Activated CD8-positive, alpha-beta memory T cell treated with anti-CD3 and anti-CD28 coated beads, Interleukin-2, amount 50 U/mL, for 4 hours (primary cell): Measurements from ENCODE around the gene CRAT.
"Not testable (repeated sequence)": the region's sequence is repeated elsewhere in the genome, so short reads cannot be mapped to it uniquely, and the experiment has no call there.

Experiments
- DNase-seq: peaks from one replicate; pipeline ENCODE4 v3.0.0-alpha.2; 2020

Gene CRAT

DNA sequence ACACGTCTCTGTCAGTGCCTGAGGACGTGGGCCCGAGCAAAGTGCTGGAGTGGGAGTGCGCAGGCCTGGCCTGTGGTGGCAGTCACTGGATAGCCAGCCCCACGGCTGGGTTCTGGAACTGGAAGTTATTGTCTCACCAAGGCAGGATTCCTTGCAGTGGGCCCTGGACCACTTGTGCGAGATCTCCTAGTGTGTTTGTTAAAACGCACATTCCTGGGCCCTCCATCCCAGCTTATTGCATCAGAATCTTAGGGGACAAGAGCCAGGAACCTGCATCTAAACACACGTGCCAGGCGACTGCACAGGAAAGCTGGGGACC, 27.5 kb upstream of the CRAT start:
- no peak for DNase-seq

DNA sequence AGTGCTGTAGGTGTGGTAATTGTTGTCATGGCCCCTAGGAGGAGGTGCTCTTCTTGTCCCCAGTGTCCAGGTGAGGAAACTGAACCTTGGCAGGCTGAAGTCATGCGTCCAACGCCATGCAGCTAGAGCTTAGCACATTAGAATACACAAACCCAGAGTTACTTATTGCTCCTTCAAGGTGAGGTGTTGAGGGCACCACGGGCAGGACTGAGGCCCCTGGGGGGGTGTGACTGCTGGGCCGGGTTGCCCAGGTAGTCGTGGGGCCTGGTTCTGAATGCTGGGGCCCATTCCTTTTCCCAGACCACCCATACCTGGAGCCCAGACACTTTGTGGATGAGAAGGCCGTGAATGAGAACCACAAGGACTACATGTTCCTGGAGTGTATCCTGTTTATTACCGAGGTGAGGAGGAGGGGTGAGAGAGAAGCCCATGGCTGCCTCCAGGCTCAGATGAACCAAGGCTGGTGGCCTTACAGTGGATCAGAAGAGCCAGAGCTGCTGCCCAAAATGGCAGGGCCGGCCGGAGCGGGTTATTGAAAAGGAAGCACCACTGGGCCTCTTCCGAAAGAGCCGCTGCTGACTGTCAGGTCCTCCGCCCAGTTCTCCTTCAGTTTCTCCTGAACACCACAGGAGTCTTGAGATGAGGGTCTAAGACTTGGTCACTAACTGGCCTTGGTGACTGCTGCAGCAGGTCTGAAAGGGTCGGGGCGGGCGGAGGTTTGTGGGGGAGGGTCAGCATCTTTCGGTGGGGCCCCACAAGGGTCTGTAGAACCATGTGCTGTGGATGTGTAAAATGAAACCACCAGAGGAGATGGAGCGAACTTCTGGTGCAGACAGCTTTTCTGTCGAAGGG, 26.9 kb upstream of the CRAT start:
- DNase-seq = no peak

DNA sequence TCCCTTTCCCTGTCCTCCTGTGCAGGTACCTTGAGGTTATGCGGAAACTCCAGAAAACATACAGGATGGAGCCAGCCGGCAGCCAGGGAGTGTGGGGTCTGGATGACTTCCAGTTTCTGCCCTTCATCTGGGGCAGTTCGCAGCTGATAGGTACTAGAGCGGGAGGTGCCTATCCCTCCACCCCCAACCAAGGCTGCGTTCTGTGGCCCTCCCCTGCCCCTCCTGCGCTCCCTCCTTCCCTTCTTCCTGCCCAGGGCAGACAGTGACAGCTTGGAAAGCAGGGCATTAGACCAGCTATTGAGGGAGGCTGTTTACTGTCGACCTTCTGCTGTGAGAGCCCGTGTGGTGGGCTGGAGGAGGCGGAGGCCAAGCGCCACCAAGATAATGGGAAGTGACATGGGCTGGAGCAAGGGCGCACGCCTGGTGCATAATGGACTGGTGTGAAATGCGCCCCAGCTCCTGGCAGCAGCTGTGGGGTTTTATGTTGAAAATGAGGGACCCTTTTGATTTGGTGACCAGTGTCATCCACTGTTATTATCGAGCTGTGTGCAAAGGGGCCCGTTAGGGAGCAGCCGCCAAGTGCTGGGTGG, 25.9 kb upstream of the CRAT start:
- DNase-seq = no peak

DNA sequence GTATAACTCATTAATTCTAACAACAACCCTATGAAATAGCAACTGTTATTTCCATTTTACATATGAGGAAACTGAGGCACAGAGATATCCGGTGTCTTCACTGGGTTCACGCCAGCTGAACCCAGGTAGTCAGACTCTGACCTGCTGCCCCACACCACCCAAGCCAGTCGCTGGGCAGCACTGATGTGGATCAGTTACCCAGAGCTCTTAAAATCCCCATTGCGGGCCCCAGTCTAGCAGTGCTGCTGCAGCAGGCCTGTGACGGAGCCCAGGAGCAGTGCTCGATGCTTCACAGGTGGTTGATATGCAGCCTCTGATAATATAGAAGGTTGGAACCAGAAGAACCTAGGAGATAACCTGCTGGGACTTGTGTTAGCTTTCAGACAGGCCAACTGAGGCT, 24.9 kb upstream of the CRAT start:
- no peak for DNase-seq

DNA sequence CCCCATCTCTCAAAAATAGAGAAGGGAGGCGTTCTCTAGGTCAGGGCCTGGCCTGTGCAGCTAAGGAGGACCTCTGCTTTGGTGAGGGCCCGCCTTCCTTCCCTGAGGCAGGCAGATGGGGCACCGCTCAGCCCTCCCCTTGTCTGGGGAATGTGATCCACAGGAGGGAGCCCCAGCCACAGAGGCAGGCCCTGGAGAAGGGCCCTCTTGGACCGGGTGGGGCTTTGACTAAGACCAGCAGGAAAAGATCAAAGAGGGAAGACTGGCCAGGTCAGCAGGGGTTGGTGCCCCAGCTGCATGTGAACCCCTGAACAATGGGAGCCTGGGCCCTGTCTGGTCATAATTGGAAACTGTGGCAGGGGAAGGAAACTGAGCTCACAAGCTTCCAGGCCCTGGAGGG, 22.5 kb upstream of the CRAT start:
- no peak for DNase-seq

DNA sequence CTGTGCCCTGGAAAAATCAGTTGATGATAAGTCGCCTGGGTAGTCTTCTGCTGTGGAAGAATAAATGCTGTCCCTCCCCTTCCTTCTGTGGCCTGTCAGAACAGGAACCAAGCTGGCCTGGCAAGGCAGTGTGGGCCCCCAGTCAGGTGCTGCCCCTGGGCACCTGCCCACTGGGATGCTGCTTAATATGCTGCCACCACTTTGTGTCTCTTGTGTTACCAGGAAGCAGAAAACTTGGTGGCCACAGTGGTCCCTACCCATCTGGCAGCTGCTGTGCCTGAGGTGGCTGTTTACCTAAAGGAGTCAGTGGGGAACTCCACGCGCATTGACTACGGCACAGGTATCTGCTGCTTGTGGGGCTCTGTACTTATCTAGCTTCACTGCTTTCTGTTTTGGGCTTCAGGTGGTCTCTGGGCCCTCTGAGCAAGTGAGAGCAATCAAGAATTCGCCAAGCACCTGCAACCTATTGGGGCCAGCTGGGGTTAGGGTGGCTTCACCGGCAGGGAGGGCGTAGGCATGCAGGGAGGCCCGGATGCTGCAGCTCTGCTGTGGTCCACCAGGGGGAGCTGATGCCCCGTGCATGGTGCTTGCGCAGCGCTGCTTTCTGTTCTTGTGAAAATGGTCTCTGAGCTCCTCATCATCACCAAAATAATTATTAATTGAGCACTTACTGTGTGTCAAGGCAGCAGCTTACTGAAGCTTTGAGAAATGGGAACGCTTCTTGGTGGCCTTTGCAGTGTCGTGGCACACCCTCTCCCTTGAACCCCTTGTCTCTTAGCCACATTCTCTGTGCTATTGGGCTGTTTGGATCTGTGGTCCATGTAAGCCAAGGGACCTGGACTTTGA, 20.9 kb upstream of the CRAT start:
- DNase-seq = peak; percentile 89

DNA sequence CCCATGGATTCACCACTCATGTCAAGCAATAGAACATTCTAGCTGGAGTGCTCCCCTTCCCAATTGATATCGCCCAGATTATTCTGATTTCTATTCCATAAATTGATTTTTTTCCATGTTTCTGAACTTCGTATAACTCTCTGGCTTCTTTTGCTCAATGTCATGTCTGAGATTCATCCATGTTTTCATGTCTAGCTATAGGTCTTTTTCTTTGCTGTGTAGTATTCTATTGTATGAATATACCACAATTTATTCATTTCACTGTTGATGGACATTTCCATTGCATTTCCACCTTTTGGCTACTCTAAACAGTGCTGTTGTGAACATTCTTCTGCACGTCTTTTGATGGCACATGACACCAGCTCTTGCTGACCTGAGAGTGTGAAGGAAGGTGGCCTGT, 20.2 kb upstream of the CRAT start:
- no peak for DNase-seq

DNA sequence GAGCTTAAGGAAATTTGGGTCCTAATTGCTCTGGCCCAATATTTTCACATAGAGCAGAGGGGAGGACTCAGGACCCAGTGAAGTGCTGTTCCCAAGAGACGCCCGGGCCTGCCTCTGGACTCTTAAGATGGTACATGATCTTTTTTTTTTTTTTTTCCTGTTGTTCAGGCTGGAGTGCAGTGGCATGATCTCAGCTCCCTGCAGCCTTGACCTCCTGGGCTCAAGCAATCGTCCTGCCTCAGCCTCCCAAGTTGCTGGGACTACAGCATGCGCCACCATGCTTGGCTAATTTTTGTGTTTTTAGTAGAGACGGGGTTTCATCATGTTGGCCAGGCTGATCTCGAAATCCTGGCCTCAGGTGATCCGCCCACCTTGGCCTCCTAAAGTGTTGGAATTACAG, 19.7 kb upstream of the CRAT start:
- DNase-seq = not testable (repeated sequence)

DNA sequence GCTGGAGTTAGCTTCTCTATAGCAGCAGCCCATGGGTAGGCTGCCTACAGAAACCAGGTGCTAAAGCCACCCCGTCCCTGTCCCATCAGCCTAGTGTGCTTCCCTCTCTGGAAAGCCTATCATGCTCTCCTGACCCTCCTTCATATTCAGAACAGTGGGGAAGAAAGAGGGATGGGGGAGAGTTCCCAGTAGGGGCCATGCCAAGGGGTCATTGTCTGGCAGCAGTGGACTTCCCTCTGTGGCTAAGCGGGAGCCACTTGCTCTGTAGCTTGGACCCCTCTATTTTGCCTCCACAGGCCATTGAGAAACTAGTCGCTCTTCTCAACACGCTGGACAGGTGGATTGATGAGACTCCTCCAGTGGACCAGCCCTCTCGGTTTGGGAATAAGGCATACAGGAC, 18.1 kb upstream of the CRAT start:
- DNase-seq = no peak

DNA sequence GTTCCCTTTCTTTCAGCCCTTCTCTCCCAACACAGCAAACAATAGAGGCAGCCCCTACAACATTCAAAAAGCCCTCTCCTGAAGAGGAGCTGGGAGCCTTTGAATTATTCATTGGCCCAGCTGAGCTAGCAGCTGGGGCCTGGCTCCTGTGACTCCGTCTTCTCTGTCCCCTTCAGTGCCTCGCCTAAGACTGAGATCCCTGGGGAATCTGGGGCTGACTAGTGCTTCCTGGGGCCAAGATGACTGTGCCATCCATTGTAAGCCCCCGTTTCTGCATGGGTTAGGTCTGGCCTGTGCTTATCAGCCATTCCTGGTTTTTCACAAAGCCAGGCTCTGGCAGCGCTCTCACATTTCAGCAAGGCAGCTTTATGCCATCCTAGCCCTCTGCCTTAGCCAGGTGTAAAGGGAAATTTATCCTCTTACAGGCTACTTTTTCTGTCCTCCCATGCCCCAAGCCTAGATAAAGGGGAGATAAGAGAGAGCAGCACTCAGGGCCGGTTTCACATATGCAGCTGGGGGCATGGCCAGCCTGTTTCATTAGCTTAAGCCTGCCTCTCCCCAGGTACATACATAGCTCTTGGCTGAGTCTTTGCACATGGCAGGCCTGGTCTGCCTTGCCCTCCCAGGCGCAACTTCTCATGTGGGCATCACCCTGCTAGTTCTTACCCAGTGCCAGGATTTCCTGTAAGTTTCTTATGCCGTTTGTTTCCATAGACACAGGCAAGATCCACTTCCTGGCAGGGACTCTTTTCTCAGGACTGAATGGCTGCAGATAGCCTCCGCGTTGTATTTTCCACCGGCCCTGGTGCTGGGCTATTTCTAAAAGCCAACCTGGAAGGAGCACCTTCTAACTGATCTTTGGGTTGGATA, 16.4 kb upstream of the CRAT start:
- no peak for DNase-seq

DNA sequence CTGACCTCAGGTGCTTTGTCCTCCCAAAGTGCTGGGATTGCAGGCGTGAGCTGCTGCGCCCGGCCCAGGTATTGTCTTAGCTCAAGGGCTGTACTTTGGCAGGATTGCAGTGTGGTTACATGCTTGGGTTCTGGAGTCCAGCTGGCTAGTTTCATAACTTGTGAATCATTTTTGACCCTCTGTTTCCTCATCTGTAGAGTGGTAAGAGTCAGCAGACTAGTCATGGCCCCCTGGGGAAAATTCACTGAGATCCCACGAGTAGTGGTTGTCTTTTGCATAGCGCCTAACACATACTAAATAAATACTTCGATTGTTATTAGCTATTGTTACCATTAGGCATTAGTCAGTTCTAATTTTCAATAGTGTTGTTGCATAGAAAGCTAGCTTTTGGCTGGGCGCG, 14.9 kb upstream of the CRAT start:
- no peak for DNase-seq

DNA sequence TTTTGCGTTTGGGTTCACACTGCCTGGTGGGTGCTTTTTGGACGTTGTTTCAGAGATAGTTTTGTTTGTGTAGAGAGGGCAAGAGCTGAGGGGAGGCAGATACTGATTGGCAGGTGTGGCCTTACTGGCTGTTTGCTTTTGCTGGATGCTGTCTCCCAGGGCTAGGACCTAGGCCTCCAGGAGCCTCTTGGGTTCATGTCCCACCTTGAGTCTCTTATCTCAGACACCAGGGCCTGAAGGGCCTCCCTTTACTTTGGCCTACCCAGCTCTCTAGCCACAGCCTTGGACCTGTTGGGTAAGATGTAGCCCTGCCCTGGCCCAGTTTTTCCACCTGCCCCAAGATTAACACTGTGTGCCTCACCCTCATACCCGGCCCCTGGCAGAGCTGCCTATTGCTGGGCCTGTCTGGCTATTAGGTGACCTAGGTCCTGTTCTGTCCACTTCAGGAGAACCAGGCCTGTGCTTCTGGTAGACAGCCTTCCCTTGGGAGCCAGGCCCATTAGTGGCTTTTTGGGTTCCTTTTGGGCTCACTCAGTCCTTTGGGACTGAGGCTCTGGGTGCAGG, 14.0 kb upstream of the CRAT start:
- DNase-seq = no peak

DNA sequence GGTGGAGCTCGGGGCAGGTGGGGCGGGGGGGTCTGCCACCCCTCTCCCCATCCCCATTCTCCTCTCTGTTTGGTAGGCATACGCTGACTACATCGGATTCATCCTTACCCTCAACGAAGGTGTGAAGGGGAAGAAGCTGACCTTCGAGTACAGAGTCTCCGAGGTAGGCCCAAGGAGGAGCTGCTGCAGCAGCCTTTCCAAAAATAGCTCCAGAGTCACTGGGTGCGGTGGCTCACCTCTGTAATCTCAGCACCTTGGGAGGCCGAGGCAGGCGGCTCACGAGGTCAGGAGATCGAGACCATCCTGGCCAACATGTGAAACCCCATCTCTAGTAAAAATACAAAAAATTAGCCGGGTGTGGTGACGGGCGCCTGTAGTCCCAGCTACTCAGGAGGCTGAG, 12.4 kb upstream of the CRAT start:
- DNase-seq = not testable (repeated sequence)

DNA sequence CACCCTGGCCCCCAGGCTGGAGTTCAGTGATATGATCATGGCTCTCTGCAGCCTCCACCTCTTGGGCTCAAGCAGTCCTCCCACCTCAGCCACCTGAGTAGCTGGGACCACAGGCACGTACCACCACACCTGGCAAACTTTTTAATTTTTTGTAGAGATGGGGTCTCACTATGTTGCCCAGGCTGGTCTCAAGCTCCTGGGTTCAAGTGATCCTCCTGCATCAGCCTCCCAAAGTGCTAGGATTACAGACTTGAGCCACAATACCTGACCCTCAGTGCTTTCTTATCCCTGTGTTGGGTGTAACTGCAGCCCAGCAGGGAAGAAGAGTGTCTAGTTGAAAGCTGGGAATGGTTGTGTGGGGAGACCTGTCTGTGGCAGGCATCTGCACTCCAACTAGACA, 11.5 kb upstream of the CRAT start:
- DNase-seq = no peak

DNA sequence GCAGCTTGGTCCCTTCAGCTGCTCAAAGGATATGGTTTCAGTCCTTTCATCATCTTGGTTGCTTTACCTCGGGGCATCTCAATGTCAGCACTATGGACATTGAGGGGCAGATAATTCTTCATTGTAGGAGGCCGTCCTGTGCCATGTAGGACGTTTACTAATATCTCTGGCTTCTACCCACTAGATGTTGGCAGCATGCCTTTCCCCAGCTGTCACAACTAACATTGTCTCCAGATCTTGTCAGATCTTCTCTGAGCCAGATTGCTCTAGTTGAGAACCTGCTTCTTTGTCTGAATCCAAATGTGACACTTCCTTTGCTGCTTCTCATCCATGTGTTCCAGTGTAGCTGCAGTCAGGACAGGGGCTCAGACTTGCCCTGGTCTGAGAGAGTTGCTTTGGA, 10.9 kb upstream of the CRAT start:
- DNase-seq = no peak

DNA sequence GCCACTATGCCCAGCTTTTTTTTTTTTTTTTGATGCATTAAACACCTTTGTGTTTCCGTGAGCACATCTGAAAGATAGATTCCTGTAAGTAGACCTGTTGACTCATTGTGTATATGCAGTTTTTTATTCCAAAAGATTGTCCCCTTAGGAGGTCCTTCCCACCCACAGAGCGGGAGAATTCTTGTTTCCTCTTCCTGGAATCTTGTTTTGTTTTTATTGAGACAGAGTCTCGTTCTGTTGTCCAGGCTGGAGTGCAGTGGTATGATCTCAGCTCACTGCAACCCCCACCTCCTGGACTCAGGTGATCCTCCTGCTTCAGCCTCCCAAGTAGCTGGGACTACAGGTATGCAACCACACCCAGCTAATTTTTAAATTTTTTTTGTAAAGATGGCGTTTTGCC, 8.2 kb upstream of the CRAT start:
- DNase-seq = no peak

DNA sequence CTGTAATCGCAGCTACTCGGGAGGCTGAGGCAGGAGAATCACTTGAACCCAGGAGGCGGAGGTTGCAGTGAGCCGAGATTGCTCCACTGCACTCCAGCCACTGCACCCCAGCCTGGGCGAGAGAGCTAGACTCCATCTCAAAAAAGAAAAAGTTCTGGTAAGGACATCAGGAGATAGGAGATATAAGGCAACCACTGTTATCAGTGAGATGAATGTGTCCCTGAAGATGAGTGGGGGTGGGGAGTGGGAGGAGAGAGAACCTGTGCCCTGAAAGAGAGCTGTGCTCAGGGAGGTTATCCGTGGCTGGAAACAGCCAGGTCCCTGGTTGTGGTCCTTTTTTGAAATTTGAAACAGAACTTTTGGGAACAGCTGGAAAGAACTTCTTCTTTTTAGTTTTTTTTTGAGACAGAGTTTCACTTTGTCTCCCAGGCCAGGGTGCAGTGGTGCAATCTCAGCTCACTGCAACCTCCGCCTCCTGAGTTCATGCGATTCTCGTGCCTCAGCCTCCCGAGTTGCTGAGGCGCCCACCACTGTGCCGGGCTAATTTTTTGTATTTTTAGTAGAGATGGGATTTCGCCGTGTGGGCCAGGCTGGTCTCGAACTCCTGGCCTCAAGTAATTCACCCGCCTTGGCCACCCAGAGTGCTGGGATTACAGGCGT, 3.2 kb upstream of the CRAT start:
- DNase-seq = no peak

DNA sequence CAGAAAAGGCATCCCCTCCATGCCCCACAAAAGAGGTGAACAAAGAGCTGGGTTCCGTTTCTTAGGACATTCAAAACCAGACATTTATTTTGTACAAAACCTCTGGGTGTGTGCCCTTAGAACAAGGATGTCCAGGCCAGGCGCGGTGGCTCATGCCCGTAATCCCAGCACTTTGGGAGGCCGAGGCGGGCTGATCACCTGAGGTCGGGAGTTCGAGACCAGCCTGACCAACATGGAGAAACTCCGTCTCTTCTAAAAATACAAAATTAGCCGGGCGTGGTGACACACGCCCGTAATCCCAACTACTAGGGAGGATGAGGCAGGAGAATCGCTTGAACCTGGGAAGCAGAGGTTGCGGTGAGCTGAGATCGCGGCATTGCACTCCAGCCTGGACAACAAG, 1.9 kb upstream of the CRAT start:
- DNase-seq = not testable (repeated sequence)

DNA sequence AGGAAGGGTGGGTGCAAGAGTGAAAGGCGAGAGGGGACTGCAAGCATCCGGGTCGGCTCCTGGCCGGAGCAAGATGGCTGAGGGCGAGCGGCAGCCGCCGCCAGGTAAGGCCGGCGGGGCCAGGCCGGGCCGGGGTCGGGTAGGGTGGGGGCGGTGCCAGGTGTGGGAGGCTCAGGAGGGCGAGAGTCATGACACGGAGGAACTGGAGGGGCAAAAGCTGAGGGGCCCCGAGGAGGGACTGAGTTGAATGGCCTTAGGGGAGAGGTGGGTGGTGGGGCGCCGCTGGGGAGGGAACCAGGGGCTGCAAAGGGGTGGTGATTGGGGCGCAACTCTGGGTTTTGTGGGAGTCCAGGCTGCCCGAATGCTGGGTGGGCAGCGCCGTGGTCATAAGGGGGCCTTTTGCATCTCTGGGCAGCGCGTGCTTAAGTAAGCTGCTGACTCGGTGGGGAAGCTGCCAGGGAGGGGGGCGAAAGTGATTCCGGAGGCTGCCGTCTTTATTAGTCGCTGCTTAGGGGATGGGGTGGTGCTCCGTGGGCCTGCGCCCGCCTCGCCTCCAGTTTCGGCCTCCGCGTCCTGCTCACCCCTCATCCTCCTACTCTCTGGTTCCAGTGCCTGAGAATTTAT, 1.0 kb upstream of the CRAT start:
- peak; percentile 33 for DNase-seq

DNA sequence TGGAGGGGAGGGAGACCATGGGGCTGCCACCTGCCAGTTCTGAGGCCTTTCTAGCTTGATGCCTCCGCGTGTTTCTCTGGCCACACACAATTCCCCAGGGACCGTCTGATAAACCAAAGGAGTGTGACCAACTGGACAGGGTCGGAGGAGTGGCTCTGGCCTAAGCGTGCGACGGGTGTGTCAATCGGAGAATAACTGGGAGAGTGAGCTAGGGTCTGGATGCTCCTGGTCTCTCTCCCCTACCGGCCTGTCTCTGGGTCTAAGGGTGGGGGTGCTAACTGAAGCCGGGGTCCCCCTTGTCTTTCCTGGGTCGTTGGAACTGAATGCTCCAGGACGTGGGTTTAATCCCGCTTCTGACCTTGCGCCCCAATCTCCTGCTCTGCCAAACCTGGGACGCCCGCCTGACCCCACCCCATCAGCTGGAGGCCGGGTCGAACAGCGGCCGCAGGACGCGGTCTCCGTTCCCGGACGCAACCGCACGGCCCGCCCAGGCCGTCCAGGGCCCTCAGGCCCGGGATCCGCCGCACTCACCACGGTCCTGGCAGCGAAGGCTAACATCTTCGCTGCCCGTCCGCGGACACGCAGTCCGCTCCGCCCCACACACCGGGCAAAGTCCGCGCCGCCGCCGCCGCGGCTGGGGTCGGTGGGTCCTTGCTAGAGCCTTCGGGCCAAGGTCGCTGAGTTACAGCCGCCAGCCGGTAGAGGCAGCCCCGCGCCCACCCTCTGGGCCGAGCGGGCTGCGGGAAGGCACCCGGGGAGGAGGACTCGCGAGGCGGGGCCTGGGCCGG, 447 bp downstream of the CRAT start:
- no peak for DNase-seq

DNA sequence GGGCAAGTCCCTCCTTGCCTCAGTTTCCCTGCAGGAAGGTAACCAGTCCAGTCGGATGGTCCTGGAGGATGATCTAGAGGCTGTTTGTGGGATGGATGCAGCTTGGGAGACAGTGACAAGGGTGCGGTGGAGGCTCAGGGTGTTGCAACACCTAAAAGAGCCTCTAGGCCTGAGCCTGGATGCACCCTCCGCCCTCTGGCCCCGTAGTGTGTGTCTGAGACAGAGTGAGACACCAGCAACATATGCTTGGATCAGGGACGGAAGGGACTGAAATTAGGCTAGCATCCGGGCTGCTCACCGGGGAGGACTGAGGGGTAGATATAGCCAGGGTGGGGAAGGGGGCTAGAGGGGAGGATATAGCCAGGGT, 1.1 kb downstream of the CRAT start:
- DNase-seq = no peak
